ENCODE measurements around the gene PTPRS.

GRCh38 chr19:5360003-5360780 lies 19.6 kb upstream of the PTPRS start:
- TF ChIP-seq ZNF501 (CRISPR knock-in tag; IDR thresholded peaks at IDR 0.05) (no peak), CTCF (CRISPR knock-in tag; IDR thresholded peaks at IDR 0.05) (no peak), RBM22 (optimal IDR thresholded peaks at IDR 0.05; ENCODE audit: low read length) (no peak), ZBTB7A (CRISPR knock-in tag; IDR thresholded peaks at IDR 0.05) (no peak), XBP1 (CRISPR knock-in tag; IDR thresholded peaks at IDR 0.05) (no peak), ZNF274 (CRISPR knock-in tag; IDR thresholded peaks at IDR 0.05) (no peak), ZNF710 (CRISPR knock-in tag; IDR thresholded peaks at IDR 0.05; ENCODE audit: borderline replicate concordance) (no peak)

All from HepG2 (cell line).